Mesenchymal stem cell (in vitro differentiated cells and primary cell): ENCODE data around the gene CYSLTR2.

Experiments
- DNase-seq: peaks from one replicate; pipeline ENCODE4 v3.0.0-alpha.2; 2013
- H2AFZ ChIP-seq: one replicate; pipeline ENCODE4 v1.6.1; 2013; ENCODE audit warnings: low read depth, mild to moderate bottlenecking, control low read depth, inconsistent platforms, low read length, moderate library complexity
- H2AK5ac ChIP-seq: 2 replicates; pipeline ENCODE4 v1.6.1; 2013; ENCODE audit warnings: low read length, moderate library complexity, mild to moderate bottlenecking, inconsistent platforms; ENCODE audit not compliant: severe bottlenecking
- H2BK120ac ChIP-seq: one replicate; pipeline ENCODE4 v1.6.1; 2013; ENCODE audit warnings: low read depth, mild to moderate bottlenecking, inconsistent platforms, low read length, moderate library complexity
- H2BK12ac ChIP-seq, 2 experiments: one replicate each; pipeline ENCODE4 v1.6.1; 2013; ENCODE audit warnings: inconsistent platforms in 2 of 2, low read length in 2 of 2, mild to moderate bottlenecking in 2 of 2, moderate library complexity in 2 of 2, control low read depth in 1 of 2
- H2BK15ac ChIP-seq: one replicate; pipeline ENCODE4 v1.6.1; 2013; ENCODE audit warnings: mild to moderate bottlenecking, low read depth, inconsistent platforms; ENCODE audit not compliant: poor library complexity, severe bottlenecking
- H2BK5ac ChIP-seq: 2 replicates; pipeline ENCODE4 v1.6.1; 2013; ENCODE audit warnings: low read depth, mild to moderate bottlenecking, low read length, control low read depth, inconsistent platforms; ENCODE audit not compliant: poor library complexity, severe bottlenecking
- H3K14ac ChIP-seq, 2 experiments: one replicate each; pipeline ENCODE4 v1.6.1; 2013; ENCODE audit warnings: inconsistent platforms in 2 of 2, low read length in 2 of 2, control low read depth in 1 of 2, mild to moderate bottlenecking in 1 of 2, moderate library complexity in 1 of 2
- H3K18ac ChIP-seq, 2 experiments: one replicate each; pipeline ENCODE4 v1.6.1; 2013; ENCODE audit warnings: inconsistent platforms in 2 of 2, low read length in 2 of 2, control low read depth in 1 of 2, low read depth in 1 of 2, mild to moderate bottlenecking in 1 of 2
- H3K23ac ChIP-seq, 2 experiments: one replicate each; pipeline ENCODE4 v1.6.1; 2013; ENCODE audit warnings: inconsistent platforms in 2 of 2, low read length in 2 of 2, mild to moderate bottlenecking in 2 of 2, moderate library complexity in 2 of 2, control low read depth in 1 of 2
- H3K27ac ChIP-seq: 2 replicates; pipeline ENCODE4 v1.5.1; 2013; ENCODE audit warnings: mild to moderate bottlenecking, moderate library complexity, low read length, control low read depth, inconsistent platforms; ENCODE audit not compliant: poor library complexity, severe bottlenecking
- H3K27me3 ChIP-seq, 2 experiments: 2 replicates each; pipeline versions ENCODE4 v1.6.1 to v1.7.0; 2013; ENCODE audit warnings: low read length in 2 of 2, mild to moderate bottlenecking in 2 of 2, moderate library complexity in 2 of 2, control low read depth in 1 of 2, inconsistent platforms in 1 of 2; ENCODE audit not compliant: control insufficient read depth in 1 of 2, insufficient read depth in 1 of 2
- H3K36me3 ChIP-seq, 2 experiments: 2 replicates each; pipeline versions ENCODE4 v1.6.1 to v1.7.0; 2013; ENCODE audit warnings: low read length in 2 of 2, control low read depth in 1 of 2, inconsistent platforms in 1 of 2, low read depth in 1 of 2, mild to moderate bottlenecking in 1 of 2; ENCODE audit not compliant: insufficient read depth in 2 of 2, control insufficient read depth in 1 of 2
- H3K4ac ChIP-seq, 2 experiments: one replicate each; pipeline ENCODE4 v1.6.1; 2013; ENCODE audit warnings: inconsistent platforms in 2 of 2, low read length in 2 of 2, mild to moderate bottlenecking in 2 of 2, moderate library complexity in 2 of 2, control low read depth in 1 of 2, low read depth in 1 of 2
- H3K4me1 ChIP-seq: 2 replicates; pipeline ENCODE4 v1.6.1; 2013; ENCODE audit warnings: low read depth, low read length, control low read depth; ENCODE audit not compliant: control insufficient read depth, insufficient read depth
- H3K4me2 ChIP-seq: 2 replicates; pipeline ENCODE4 v1.6.1; 2013; ENCODE audit warnings: low read length, mild to moderate bottlenecking, inconsistent platforms; ENCODE audit not compliant: poor library complexity, severe bottlenecking
- H3K4me3 ChIP-seq, 2 experiments: 2 replicates each; pipeline versions ENCODE4 v1.5.1 to v1.7.0; 2013; ENCODE audit warnings: low read length in 2 of 2, mild to moderate bottlenecking in 2 of 2, control low read depth in 1 of 2, low read depth in 1 of 2; ENCODE audit not compliant: insufficient read depth in 1 of 2
- H3K79me1 ChIP-seq: replicated peaks from 2 replicates; pipeline ENCODE4 v1.6.1; 2013; ENCODE audit warnings: mild to moderate bottlenecking, control low read depth, low read length, inconsistent platforms; ENCODE audit not compliant: poor library complexity, severe bottlenecking
- H3K9ac ChIP-seq: 2 replicates; pipeline ENCODE4 v1.7.0; 2013; ENCODE audit warnings: mild to moderate bottlenecking, low read length, moderate library complexity
- H3K9me3 ChIP-seq: 2 replicates; pipeline ENCODE4 v1.7.0; 2013; ENCODE audit warnings: mild to moderate bottlenecking, low read length; ENCODE audit not compliant: control insufficient read depth
- H4K8ac ChIP-seq: one replicate; pipeline ENCODE4 v1.6.1; 2013; ENCODE audit warnings: inconsistent platforms, mild to moderate bottlenecking, low read length, moderate library complexity
- H4K91ac ChIP-seq: one replicate; pipeline ENCODE4 v1.6.1; 2013; ENCODE audit warnings: mild to moderate bottlenecking, low read length, inconsistent platforms
- WGBS: methylation state at CpG from one replicate; pipeline ENCODE4 v1.1.7; 2013; ENCODE audit warnings: mixed read lengths; 5-methylcytosine and 5-hydroxymethylcytosine counted together

The CYSLTR2 gene

GRCh38 chr13:48645845-48646244, 7.9 kb upstream of the CYSLTR2 start:
- no peak overlapping the region for H2AFZ ChIP-seq
- WGBS, result 100% methylated on average over 1 of the region's 3 CpGs

GRCh38 chr13:48646791-48647190, 6.9 kb upstream of the CYSLTR2 start:
- H2BK5ac ChIP-seq, result no peak overlapping the region
- no peak overlapping the region for H3K4ac ChIP-seq
- no peaks in the 10 kb centered on the region for H3K36me3 ChIP-seq
- no peak overlapping the region for H3K14ac ChIP-seq
- no peak overlapping the region for H3K27ac ChIP-seq
- DNase-seq, result no peak
- H3K4me1 ChIP-seq, result no peaks in the 10 kb centered on the region
- H2BK12ac ChIP-seq, result peak overlapping the region in 1 of 2 experiments; percentile 26
- H3K4me3 ChIP-seq, result no peak overlapping the region
- H3K9me3 ChIP-seq, result no peaks in the 10 kb centered on the region
- peak overlapping the region in 1 of 2 experiments; percentile 44 for H3K18ac ChIP-seq
- H3K79me1 ChIP-seq, result no peaks in the 10 kb centered on the region
- peak overlapping the region; percentile 55 for H4K91ac ChIP-seq
- no peak overlapping the region for H3K4me2 ChIP-seq
- no peak overlapping the region for H2AFZ ChIP-seq
- no peak overlapping the region for H4K8ac ChIP-seq
- 98% methylated on average over 3 of the region's 3 CpGs for WGBS
- H3K27me3 ChIP-seq, result peaks cover 0 to 26% of the 10 kb centered on the region in 2 experiments
- H2BK120ac ChIP-seq, result no peak overlapping the region
- no peak overlapping the region for H2AK5ac ChIP-seq
- H3K23ac ChIP-seq, result no peak overlapping the region
- no peak overlapping the region for H2BK15ac ChIP-seq
- H3K9ac ChIP-seq, result no peak overlapping the region

More at GRCh38 chr13:48645845-48646244, 7.9 kb upstream of the CYSLTR2 start:
- Histone ChIP-seq H3K23ac (no peak overlapping the region), H2BK12ac (no peak overlapping the region), H3K27me3 (peaks cover 2 to 31% of the 10 kb centered on the region in 2 experiments), H3K4ac (no peak overlapping the region), H2AK5ac (no peak overlapping the region), H3K79me1 (no peaks in the 10 kb centered on the region), H3K36me3 (no peaks in the 10 kb centered on the region), H3K9ac (no peak overlapping the region), H2BK15ac (no peak overlapping the region), H3K18ac (no peak overlapping the region), H3K4me1 (no peaks in the 10 kb centered on the region), H3K9me3 (no peaks in the 10 kb centered on the region), H4K8ac (no peak overlapping the region), H3K14ac (no peak overlapping the region), H3K4me3 (no peak overlapping the region), H3K4me2 (no peak overlapping the region), H2BK5ac (no peak overlapping the region), H4K91ac (no peak overlapping the region), H3K27ac (no peak overlapping the region), H2BK120ac (no peak overlapping the region)
- DNase-seq, result no peak

GRCh38 chr13:48647625-48648024, 6.1 kb upstream of the CYSLTR2 start:
- WGBS, result 94% methylated on average over 2 of the region's 2 CpGs
- Histone ChIP-seq H3K4me3 (no peak overlapping the region), H3K18ac (peak overlapping the region; percentile 23 to 31), H2BK12ac (peak overlapping the region; percentile 34 to 87), H2BK120ac (peak overlapping the region; percentile 54), H3K4me1 (no peaks in the 10 kb centered on the region), H2AK5ac (no peak overlapping the region), H4K8ac (peak overlapping the region; percentile 27), H3K27ac (no peak overlapping the region), H3K4ac (peak overlapping the region; percentile 1 to 31), H3K23ac (no peak overlapping the region), H3K36me3 (no peaks in the 10 kb centered on the region), H3K9me3 (no peaks in the 10 kb centered on the region), H3K27me3 (peaks cover 0 to 26% of the 10 kb centered on the region in 2 experiments), H4K91ac (peak overlapping the region; percentile 64), H2BK15ac (no peak overlapping the region), H2BK5ac (no peak overlapping the region), H3K79me1 (no peaks in the 10 kb centered on the region), H3K4me2 (no peak overlapping the region), H3K14ac (no peak overlapping the region), H3K9ac (no peak overlapping the region), H2AFZ (no peak overlapping the region)
- no peak for DNase-seq

- H3K79me1 ChIP-seq, result no peaks in the 10 kb centered on the region
- peak overlapping the region in 1 of 2 experiments; percentile 34 for H2BK12ac ChIP-seq
- no peak overlapping the region for H3K4me3 ChIP-seq
- H4K91ac ChIP-seq, result no peak overlapping the region
- H3K23ac ChIP-seq, result no peak overlapping the region
- H3K14ac ChIP-seq, result no peak overlapping the region
- no peaks in the 10 kb centered on the region for H3K36me3 ChIP-seq
- 14% methylated on average over 2 of the region's 2 CpGs for WGBS
- DNase-seq, result peak; percentile 49
- no peak overlapping the region for H3K27ac ChIP-seq
- no peaks in the 10 kb centered on the region for H3K9me3 ChIP-seq
- no peak overlapping the region for H2AFZ ChIP-seq
- H3K4me2 ChIP-seq, result no peak overlapping the region
- H3K18ac ChIP-seq, result peak overlapping the region; percentile 23 to 28
- no peak overlapping the region for H2BK15ac ChIP-seq
- H3K9ac ChIP-seq, result no peak overlapping the region
- H2AK5ac ChIP-seq, result no peak overlapping the region
- H2BK120ac ChIP-seq, result no peak overlapping the region
- no peaks in the 10 kb centered on the region for H3K4me1 ChIP-seq
- H4K8ac ChIP-seq, result no peak overlapping the region
- H2BK5ac ChIP-seq, result no peak overlapping the region
- no peak overlapping the region for H3K4ac ChIP-seq
- peaks cover 0 to 21% of the 10 kb centered on the region in 2 experiments for H3K27me3 ChIP-seq
Observed at GRCh38 chr13:48648446-48648845, 5.3 kb upstream of the CYSLTR2 start.
